HepG2 (cell line): ENCODE results near the gene AHR. TPM values are rescaled to one million over a fixed set of nuclear protein-coding genes. Genes with fewer than 3 reads are reported as not detected.

ENCODE experiments used
- ATAC-seq: fragments of 200-7000 bp; cut with Tn5 transposase; 3 replicates; pipeline ENCODE4 v1.9.1; 2020; ENCODE audit warnings: mild to moderate bottlenecking, moderate library complexity
- BruUV-seq: library from RNA; stranded (reverse); fragments of 400-500 nt; replicated peaks from 2 replicates; lab custom pipeline; 2021; lab: Mats Ljungman, UMichigan
- CTCF ChIA-PET: fragments of 300-600 bp; formaldehyde crosslinking; extraction: SDS; loops from one replicate; lab custom pipeline; 2021; ENCODE audit warnings: low total read pairs, inconsistent platforms, low intra/inter-chr PET ratio; lab: Yijun Ruan, JAX
- POLR2A ChIA-PET: fragments of 350-600 bp; sonication (Branson Sonifier 250); formaldehyde crosslinking; loops from one replicate; lab custom pipeline; 2020; ENCODE audit warnings: antibody characterized with exemption, inconsistent platforms; lab: Yijun Ruan, JAX
- DNase-seq: peaks from one replicate; pipeline ENCODE4 v3.0.0-alpha.2; 2015; ENCODE audit warnings: low spot score
- FAIRE-seq: peaks from 3 replicates; lab custom pipeline; 2011; peaks lifted over from hg19 to GRCh38; lab: Jason Lieb, UNC
- H2AFZ ChIP-seq: one replicate; pipeline ENCODE4 v1.6.1; 2011; ENCODE audit warnings: low read length, inconsistent platforms
- H3K27ac ChIP-seq: fragments of 300-600 bp; 3 replicates; pipeline ENCODE4 v1.8.0; 2011; ENCODE audit warnings: mixed run types, mild to moderate bottlenecking, mixed read lengths, low read length, inconsistent platforms; ENCODE audit not compliant: insufficient read depth; ENCODE audit errors: extremely low read length
- H3K27me3 ChIP-seq, 2 experiments: fragments of 200-600 bp in 1 of 2; 2 replicates in 1 of 2; 3 replicates in 1 of 2; pipeline versions ENCODE4 v1.6.0 to v1.8.0; 2011; ENCODE audit warnings: low read length in 2 of 2, mild to moderate bottlenecking in 2 of 2, moderate library complexity in 2 of 2, inconsistent platforms in 1 of 2; ENCODE audit not compliant: insufficient read depth in 2 of 2, control insufficient read depth in 1 of 2
- H3K36me3 ChIP-seq, 2 experiments: fragments of 200-600 bp in 1 of 2; replicated peaks in 1 of 2; 2 replicates in 1 of 2; 3 replicates in 1 of 2; pipeline versions ENCODE4 v1.5.1 to v1.8.0; 2011; ENCODE audit warnings: low read length in 2 of 2, inconsistent platforms in 1 of 2; ENCODE audit not compliant: insufficient read depth in 2 of 2, control insufficient read depth in 1 of 2
- H3K4me1 ChIP-seq: 2 replicates; pipeline ENCODE4 v1.5.1; 2012; ENCODE audit warnings: low read length, inconsistent platforms; ENCODE audit not compliant: insufficient read depth
- H3K4me2 ChIP-seq: 2 replicates; pipeline ENCODE4 v1.6.0; 2011; ENCODE audit warnings: low read depth, low read length, inconsistent platforms
- H3K4me3 ChIP-seq, 3 experiments: fragments of 200-600 bp in 1 of 3; sonication (generic), shearing (Covaris generic) in 1 of 3; replicated peaks in 1 of 3; 2 replicates each; pipeline ENCODE4 v1.5.1; 2011 to 2016; ENCODE audit warnings: low read length in 3 of 3, inconsistent platforms in 2 of 3, low read depth in 2 of 3, mild to moderate bottlenecking in 2 of 3, control low read depth in 1 of 3, mixed read lengths in 1 of 3; ENCODE audit not compliant: insufficient read depth in 1 of 3
- H3K79me2 ChIP-seq: one replicate; pipeline ENCODE4 v1.6.1; 2011; ENCODE audit warnings: low read length, inconsistent platforms; ENCODE audit not compliant: insufficient read depth
- H3K9ac ChIP-seq: 2 replicates; pipeline ENCODE4 v1.6.0; 2011; ENCODE audit warnings: mild to moderate bottlenecking, low read depth, low read length, inconsistent platforms; ENCODE audit not compliant: insufficient read depth
- H3K9me3 ChIP-seq: 2 replicates; pipeline ENCODE4 v1.5.1; 2012; ENCODE audit warnings: mild to moderate bottlenecking, low read length
- H4K20me1 ChIP-seq: 2 replicates; pipeline ENCODE4 v1.6.0; 2011; ENCODE audit warnings: inconsistent platforms, mild to moderate bottlenecking, low read length, moderate library complexity; ENCODE audit not compliant: insufficient read depth
- CENPX ChIP-seq: sonication (generic); formaldehyde crosslinking; IDR thresholded peaks from 2 replicates; pipeline ENCODE4 v1.9.0; 2021; ENCODE audit warnings: mild to moderate bottlenecking, missing genetic modification reagents, moderate library complexity
- MAFK ChIP-seq, 2 experiments: IDR thresholded peaks in 1 of 2; conservative IDR thresholded peaks in 1 of 2; 2 replicates each; pipeline ENCODE4 v1.6.1; 2011; ENCODE audit warnings: improper control_type of control experiment in 2 of 2, low read length in 2 of 2
- PAF1 ChIP-seq: IDR thresholded peaks from 2 replicates; pipeline ENCODE4 v1.6.1; 2016; ENCODE audit warnings: missing genetic modification reagents, missing compliant biosample characterization
- ZNF138 ChIP-seq: sonication (generic); formaldehyde crosslinking; IDR thresholded peaks from 2 replicates; pipeline ENCODE4 v1.5.0; 2020; ENCODE audit warnings: mild to moderate bottlenecking, low read depth, missing genetic modification reagents
- ZNF343 ChIP-seq: sonication (generic); formaldehyde crosslinking; IDR thresholded peaks from 2 replicates; pipeline ENCODE4 v1.4.0; 2020; ENCODE audit warnings: mild to moderate bottlenecking, missing genetic modification reagents
- ZSCAN31 ChIP-seq: sonication (generic); formaldehyde crosslinking; IDR thresholded peaks from 2 replicates; pipeline ENCODE4 v1.5.0; 2020; ENCODE audit warnings: low read depth, mild to moderate bottlenecking, missing genetic modification reagents
- WGBS: methylation state at CpG from one replicate; pipeline ENCODE4 v1.1.6; 2017; ENCODE audit warnings: low lambda C conversion rate; 5-methylcytosine and 5-hydroxymethylcytosine counted together
- in situ Hi-C: cut with HindIII; loops from 2 replicates; pipeline ENCODE4 v1.10.0; 2017; ENCODE audit warnings: low pct_unique_long_range_greater_than_20kb; ENCODE audit not compliant: extremely low pct_ligation_motif_present
- intact Hi-C: fragments of 100-400 bp; cut with micrococcal nuclease; formaldehyde crosslinking; loops from one replicate; pipeline ENCODE4 v1.10.0; 2022; ENCODE audit not compliant: unreplicated experiment
- polyA plus RNA-seq, 8 experiments: library from polyadenylated mRNA; depleted of rRNA in 3 of 8; stranded (reverse) in 7 of 8; unstranded in 1 of 8; fragments of >200 nt; fragmentation: Illumina TruSeq in 4 of 8; extraction: Trizol in 4 of 8; gene quantifications; 2 replicates each; pipeline versions ENCODE4 v1.2.1 to v1.2.3, GENCODE V29; 2011 to 2016; ENCODE audit warnings: low read depth in 4 of 8, missing spikeins in 1 of 8, mixed read lengths in 1 of 8; ENCODE audit not compliant: insufficient read depth in 1 of 8
- total RNA-seq, 5 experiments: library from RNA; depleted of rRNA; stranded (reverse); fragments of >200 nt; fragmentation: Illumina TruSeq; extraction: Trizol; gene quantifications; 2 replicates each; pipeline ENCODE4 v1.2.3, GENCODE V29; 2016; ENCODE audit warnings: low read depth in 1 of 5

The AHR gene
- total and polyA plus RNA-seq, 2 of the 13 experiments (the other 11 are each of a cell fraction or from before 2014, with no cell fraction given): 9.0 to 31.3 TPM

DNA sequence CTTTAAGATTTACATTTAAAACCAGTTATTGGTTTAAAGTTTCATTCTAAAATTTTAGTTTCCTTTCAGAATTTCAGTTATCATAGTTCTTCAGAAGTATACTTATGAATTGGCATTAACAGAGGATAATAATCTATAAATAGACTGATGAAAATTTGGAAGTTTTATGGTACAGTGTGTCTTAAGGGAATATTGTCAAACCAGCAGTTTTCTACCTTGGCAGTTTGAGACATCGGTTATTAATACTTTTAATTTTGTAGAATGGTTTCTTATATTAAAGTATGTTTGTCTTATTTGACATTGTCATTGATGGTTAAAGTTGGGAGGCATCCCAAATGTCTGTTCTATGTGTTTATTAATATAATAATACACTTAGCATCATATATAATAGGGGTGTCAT, 2.0 kb downstream of the AHR start:
- Histone ChIP-seq H3K4me2 (peak overlapping the region; percentile 71), H3K9ac (peak overlapping the region; percentile 93), H3K36me3 (no peaks in the 10 kb centered on the region), H3K9me3 (no peaks in the 10 kb centered on the region), H2AFZ (no peak overlapping the region), H4K20me1 (peaks cover 60% of the 10 kb centered on the region), H3K4me1 (peaks cover 45% of the 10 kb centered on the region), H3K27me3 (peaks cover 0 to 2% of the 10 kb centered on the region in 2 experiments; a peak in 1 of 5 replicates)
- ATAC-seq (no peak), FAIRE-seq (no peak), DNase-seq (no peak)
- POLR2A ChIA-PET: interaction anchor here (0.8 to 2.7 kb wide), 2 partner anchors 170 to 201 kb away, joined by 3 to 19 read pairs; no protein-coding TSS in a partner anchor
- intact Hi-C loops: loop anchor here (2.0 to 10.0 kb wide), 3 partner anchors 63 to 234 kb away; no protein-coding TSS in a partner anchor
- BruUV-seq: no TSS peak
- TF ChIP-seq PAF1 (CRISPR knock-in tag) (no peak), CENPX (no peak), ZNF138 (CRISPR knock-in tag) (no peak), ZSCAN31 (CRISPR knock-in tag) (no peak), MAFK (conservative IDR thresholded peaks at IDR 0.05 in 1 of 2, IDR thresholded peaks at IDR 0.05 in 1 of 2; ENCODE audit: low read length in 2 of 2) (peak; percentile 36 to 46; a peak in 1 of 4 replicates), ZNF343 (no peak)
- TF ChIP-seq, all 625 proteins: peak for 1
- Histone ChIP-seq H3K79me2 (peaks cover 66% of the 10 kb centered on the region), H3K4me3 (peak overlapping the region; percentile 78 to 95 (median 82)), H3K27ac (peak overlapping the region; percentile 83)
- WGBS: 4% methylated on average over 1 of the region's 1 CpG
- in situ Hi-C loops: loop anchor here (5.0 kb wide), 1 partner anchor 313 kb away; no protein-coding TSS in a partner anchor
- CTCF ChIA-PET: interaction anchor here (1.0 to 2.1 kb wide), 3 partner anchors 291 to 374 kb away, joined by 3 to 13 read pairs (median 4); no protein-coding TSS in a partner anchor
